ENCODE measurements around the gene ARHGAP26.

Gene ARHGAP26

GRCh38 chr5:143023411-143024096 is 253.4 kb downstream of the ARHGAP26 start:
- DNase-seq (ENCODE audit: insufficient read length, low spot score): no peak
- no peak for FAIRE-seq

- FAIRE-seq (no peak), DNase-seq (ENCODE audit: insufficient read length, low spot score) (no peak)
Observed at GRCh38 chr5:143024228-143024920, 254.2 kb downstream of the ARHGAP26 start.

- FAIRE-seq: no peak
- no peak for DNase-seq (ENCODE audit: insufficient read length, low spot score)
Observed at GRCh38 chr5:143025376-143025775, 255.2 kb downstream of the ARHGAP26 start.

GRCh38 chr5:143025971-143026370 is 255.8 kb downstream of the ARHGAP26 start:
- no peak for DNase-seq (ENCODE audit: insufficient read length, low spot score)
- no peak for FAIRE-seq

GRCh38 chr5:143026380-143026779 is 256.2 kb downstream of the ARHGAP26 start:
- FAIRE-seq (no peak), DNase-seq (ENCODE audit: insufficient read length, low spot score) (no peak)

- DNase-seq (ENCODE audit: insufficient read length, low spot score) (no peak), FAIRE-seq (no peak)
Observed at GRCh38 chr5:143029293-143029692, 259.1 kb downstream of the ARHGAP26 start.

- FAIRE-seq (no peak), DNase-seq (ENCODE audit: insufficient read length, low spot score) (no peak)
Observed at GRCh38 chr5:143030349-143030748, 260.2 kb downstream of the ARHGAP26 start.

- DNase-seq (ENCODE audit: insufficient read length, low spot score): no peak
Observed at GRCh38 chr5:143031781-143032580, 261.8 kb downstream of the ARHGAP26 start.

GRCh38 chr5:143032581-143032836 is 262.3 kb downstream of the ARHGAP26 start:
- FAIRE-seq: no peak
- no peak for DNase-seq (ENCODE audit: insufficient read length, low spot score)

More at GRCh38 chr5:143031781-143032580, 261.8 kb downstream of the ARHGAP26 start:
- no peak for FAIRE-seq

GRCh38 chr5:143033535-143034250 is 263.5 kb downstream of the ARHGAP26 start:
- FAIRE-seq (peak; percentile 4), DNase-seq (ENCODE audit: insufficient read length, low spot score) (peak; percentile 54)

- DNase-seq (ENCODE audit: insufficient read length, low spot score): no peak
- FAIRE-seq: no peak
Observed at GRCh38 chr5:143036146-143036927, 266.2 kb downstream of the ARHGAP26 start.

GRCh38 chr5:143037071-143037470 is 266.9 kb downstream of the ARHGAP26 start:
- DNase-seq (ENCODE audit: insufficient read length, low spot score): no peak
- no peak for FAIRE-seq

GRCh38 chr5:143037708-143038107 is 267.5 kb downstream of the ARHGAP26 start:
- no peak for DNase-seq (ENCODE audit: insufficient read length, low spot score)
- FAIRE-seq: no peak

- DNase-seq (ENCODE audit: insufficient read length, low spot score) (no peak), FAIRE-seq (peak; percentile 57)
Observed at GRCh38 chr5:143040622-143041021, 270.4 kb downstream of the ARHGAP26 start.

- DNase-seq (ENCODE audit: insufficient read length, low spot score) (no peak), FAIRE-seq (no peak)
Observed at GRCh38 chr5:143041461-143041860, 271.3 kb downstream of the ARHGAP26 start.

GRCh38 chr5:143041972-143042770 is 272.0 kb downstream of the ARHGAP26 start:
- no peak for DNase-seq (ENCODE audit: insufficient read length, low spot score)
- FAIRE-seq: no peak

- no peak for FAIRE-seq
- no peak for DNase-seq (ENCODE audit: insufficient read length, low spot score)
Observed at GRCh38 chr5:143044265-143044664, 274.1 kb downstream of the ARHGAP26 start.

GRCh38 chr5:143045062-143045461 is 274.9 kb downstream of the ARHGAP26 start:
- FAIRE-seq (no peak), DNase-seq (ENCODE audit: insufficient read length, low spot score) (no peak)

- FAIRE-seq: no peak
- no peak for DNase-seq (ENCODE audit: insufficient read length, low spot score)
Observed at GRCh38 chr5:143046314-143046713, 276.1 kb downstream of the ARHGAP26 start.

Data from HTR-8/SVneo (cell line).